Left renal pelvis (tissue), 4 donors: ENCODE results near the gene TBC1D3C. TPM values are rescaled to one million over a fixed set of nuclear protein-coding genes. Genes with fewer than 3 reads are reported as not detected.
"Not testable (repeated sequence)": the region's sequence is repeated elsewhere in the genome, so short reads cannot be mapped to it uniquely, and the experiment has no call there.

ENCODE experiments used
- DNase-seq, 4 donors: peaks; one replicate each; pipeline ENCODE4 v3.0.0-alpha.2; 2013; ENCODE audit warnings: low read depth in 4 of 4, low spot score in 3 of 4
- polyA plus RNA-seq, 4 donors: library from polyadenylated mRNA; unstranded; fragments of 120-200 nt; gene quantifications; one replicate each; pipeline ENCODE4 v1.2.1, GENCODE V29; 2013; ENCODE audit not compliant: insufficient read length in 4 of 4

TBC1D3C gene
- polyA plus RNA-seq: 1 to 10 TPM in 1 of 4 donors, under 1 TPM in 1, not detected in 2; 0.33 to 3.3 TPM

GRCh38 chr17:38068534-38068933, at the start of gene TBC1D3C:
Gene TBC1D3C, minus strand, starts transcription at chr17:38068634. Its CDS starts 1,568 bp downstream, at chr17:38067066.
- not testable (repeated sequence) for DNase-seq

GRCh38 chr17:38099262-38099661, 30.8 kb upstream of the TBC1D3C start:
- DNase-seq: not testable (repeated sequence)

DNA sequence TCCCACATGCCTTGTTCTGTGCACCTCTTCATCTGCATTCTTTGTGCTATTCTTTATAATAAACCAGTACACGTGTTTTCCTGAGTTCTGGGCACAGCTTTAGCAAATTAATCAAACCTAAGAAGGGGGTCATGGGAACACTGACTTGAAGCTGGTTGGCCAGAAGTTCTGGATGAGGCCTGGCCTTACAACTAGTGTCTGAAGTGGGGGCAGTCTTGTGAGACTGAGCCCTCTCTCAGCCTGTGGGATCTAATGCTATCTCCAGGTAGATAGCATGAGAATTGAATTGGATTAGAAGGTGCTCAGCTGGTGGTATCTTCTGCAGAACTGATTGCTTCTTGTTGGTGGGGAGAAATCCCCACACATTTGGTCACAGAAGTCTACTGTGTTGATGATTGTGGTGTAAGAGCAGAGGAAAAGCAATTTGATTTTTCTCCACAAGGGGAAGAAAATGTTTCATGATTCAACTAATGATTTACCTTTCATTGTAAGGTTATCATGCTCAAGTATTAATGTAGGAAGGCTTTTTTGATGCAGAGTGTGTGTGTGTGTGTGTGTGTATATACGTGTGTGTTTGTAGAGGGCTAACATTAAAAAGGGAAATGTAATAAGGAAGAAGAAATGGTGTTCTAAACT, 25.7 kb upstream of the TBC1D3C start:
- not testable (repeated sequence) for DNase-seq

DNA sequence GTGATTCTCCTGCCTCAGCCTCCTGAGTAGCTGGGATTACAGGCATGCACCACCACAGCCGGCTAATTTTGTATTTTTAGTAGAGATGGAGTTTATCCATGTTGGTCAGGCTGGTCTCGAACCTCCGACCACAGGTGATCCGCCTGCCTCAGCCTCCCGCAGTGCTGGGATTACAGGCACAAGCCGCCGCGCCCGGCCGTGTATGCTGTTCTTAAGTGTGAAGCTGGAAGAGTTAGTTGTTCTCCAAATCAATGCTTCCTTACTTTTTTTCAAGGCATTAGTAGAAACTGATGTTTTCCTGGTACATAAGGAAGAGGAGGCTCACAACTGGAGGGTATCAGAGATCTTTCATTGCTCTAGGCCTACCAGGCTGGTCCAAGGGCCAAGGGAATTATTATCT, 19.7 kb upstream of the TBC1D3C start:
- DNase-seq: not testable (repeated sequence)

GRCh38 chr17:38087344-38087743, 18.9 kb upstream of the TBC1D3C start:
- not testable (repeated sequence) for DNase-seq

Other genes with a start within 250 kb of the TBC1D3C start
- gene TBC1D3K, start 144.2 kb downstream of the TBC1D3C start, polyA plus RNA-seq: 1 to 10 TPM in 1 of 4 donors, not detected in 3; 8.1 TPM
- gene TBC1D3L, start 79.6 kb downstream of the TBC1D3C start, polyA plus RNA-seq: 10 to 100 TPM; 12.5 to 28.5 (median 18.8) TPM
- gene TBC1D3D, start 64.7 kb downstream of the TBC1D3C start, polyA plus RNA-seq: 1 to 10 TPM in 1 of 4 donors, under 1 TPM in 1, not detected in 2; 0.76 to 1.7 TPM
- gene TBC1D3E, start 59.3 kb upstream of the TBC1D3C start, polyA plus RNA-seq: not detected
- not detected for gene TBC1D3, start 123.9 kb upstream of the TBC1D3C start, polyA plus RNA-seq
- gene MRPL45, start 228.5 kb upstream of the TBC1D3C start, polyA plus RNA-seq: 10 to 100 TPM; 46.1 to 76.0 (median 63.5) TPM